Astrocyte (in vitro differentiated cells and primary cell): ENCODE data around the gene NDRG4.

Experiments used
- EZH2 ChIP-seq: IDR thresholded peaks from 2 replicates; pipeline ENCODE4 v1.6.1; 2012; ENCODE audit warnings: mild to moderate bottlenecking, low read length, inconsistent platforms; ENCODE audit not compliant: insufficient read depth
- TF ChIP-seq, protein P1 (sequence below): IDR thresholded peaks from 2 replicates; pipeline ENCODE4 v1.5.1; 2011; ENCODE audit warnings: low read depth, mild to moderate bottlenecking, inconsistent platforms, low read length, moderate library complexity; ENCODE audit not compliant: insufficient read depth

GRCh38 chr16:58498341-58499091 lies 1.4 kb upstream of the NDRG4 start:
- TF ChIP-seq, protein P1, sequence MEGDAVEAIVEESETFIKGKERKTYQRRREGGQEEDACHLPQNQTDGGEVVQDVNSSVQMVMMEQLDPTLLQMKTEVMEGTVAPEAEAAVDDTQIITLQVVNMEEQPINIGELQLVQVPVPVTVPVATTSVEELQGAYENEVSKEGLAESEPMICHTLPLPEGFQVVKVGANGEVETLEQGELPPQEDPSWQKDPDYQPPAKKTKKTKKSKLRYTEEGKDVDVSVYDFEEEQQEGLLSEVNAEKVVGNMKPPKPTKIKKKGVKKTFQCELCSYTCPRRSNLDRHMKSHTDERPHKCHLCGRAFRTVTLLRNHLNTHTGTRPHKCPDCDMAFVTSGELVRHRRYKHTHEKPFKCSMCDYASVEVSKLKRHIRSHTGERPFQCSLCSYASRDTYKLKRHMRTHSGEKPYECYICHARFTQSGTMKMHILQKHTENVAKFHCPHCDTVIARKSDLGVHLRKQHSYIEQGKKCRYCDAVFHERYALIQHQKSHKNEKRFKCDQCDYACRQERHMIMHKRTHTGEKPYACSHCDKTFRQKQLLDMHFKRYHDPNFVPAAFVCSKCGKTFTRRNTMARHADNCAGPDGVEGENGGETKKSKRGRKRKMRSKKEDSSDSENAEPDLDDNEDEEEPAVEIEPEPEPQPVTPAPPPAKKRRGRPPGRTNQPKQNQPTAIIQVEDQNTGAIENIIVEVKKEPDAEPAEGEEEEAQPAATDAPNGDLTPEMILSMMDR = no peak
- TF ChIP-seq EZH2 = no peak
